Measurements from ENCODE around the gene ATP13A1. TPM values are rescaled to one million over a fixed set of nuclear protein-coding genes. Genes with fewer than 3 reads are reported as not detected.
A peak's percentile ranks its signal among the peaks of the same experiment; 100 is the strongest.
"Not testable (repeated sequence)": the region's sequence is repeated elsewhere in the genome, so short reads cannot be mapped to it uniquely, and the experiment has no call there.

ATP13A1 gene
- total RNA-seq, 2 experiments from 2014 or later, result 84.8 to 87.6 TPM

- DNase-seq (no peak), ATAC-seq (ENCODE audit: poor library complexity) (no peak)
- Histone ChIP-seq H3K4me1 (ENCODE audit: insufficient read depth, low read length) (peaks cover 54% of the 10 kb centered on the region), H3K36me3 (ENCODE audit: insufficient read depth, low read length) (peaks cover 64% of the 10 kb centered on the region), H3K9me3 (ENCODE audit: control insufficient read depth in 1 of 2, insufficient read depth in 1 of 2, low read length in 2 of 2) (peaks cover 55 to 64% of the 10 kb centered on the region in 2 experiments), H3K4me3 (ENCODE audit: low read length) (no peak overlapping the region), H3K27me3 (ENCODE audit: control insufficient read depth in 1 of 2, insufficient read depth in 2 of 2, low read length in 2 of 2) (no peaks in the 10 kb centered on the region), H3K27ac (ENCODE audit: low read depth in 1 of 2, low read length in 2 of 2) (no peak overlapping the region)
- ChIA-PET POLR2A (interaction anchor here (0.6 to 2.0 kb wide), 6 partner anchors 9 to 193 kb away, joined by 3 to 6 read pairs (median 6); partner anchors contain the start of genes ATP13A1, ZNF14 and ZNF253), CTCF (no interaction called here)
- Mint-ChIP-seq H3K36me3 (ENCODE audit: low read depth) (peaks cover 95% of the 10 kb centered on the region), H3K27me3 (no peaks in the 10 kb centered on the region), H3K9me3 (peaks cover 9% of the 10 kb centered on the region), H3K4me3 (peak overlapping the region; percentile 45), H3K4me1 (ENCODE audit: low read depth) (peaks cover 38% of the 10 kb centered on the region), H3K27ac (no peak overlapping the region)
- intact Hi-C loops (cut with DNase I, micrococcal nuclease), result loop anchor here in 1 of 2 experiments (5.0 to 10.0 kb wide), 2 partner anchors 144 to 222 kb away; no protein-coding TSS in a partner anchor
- TF ChIP-seq, protein P1, sequence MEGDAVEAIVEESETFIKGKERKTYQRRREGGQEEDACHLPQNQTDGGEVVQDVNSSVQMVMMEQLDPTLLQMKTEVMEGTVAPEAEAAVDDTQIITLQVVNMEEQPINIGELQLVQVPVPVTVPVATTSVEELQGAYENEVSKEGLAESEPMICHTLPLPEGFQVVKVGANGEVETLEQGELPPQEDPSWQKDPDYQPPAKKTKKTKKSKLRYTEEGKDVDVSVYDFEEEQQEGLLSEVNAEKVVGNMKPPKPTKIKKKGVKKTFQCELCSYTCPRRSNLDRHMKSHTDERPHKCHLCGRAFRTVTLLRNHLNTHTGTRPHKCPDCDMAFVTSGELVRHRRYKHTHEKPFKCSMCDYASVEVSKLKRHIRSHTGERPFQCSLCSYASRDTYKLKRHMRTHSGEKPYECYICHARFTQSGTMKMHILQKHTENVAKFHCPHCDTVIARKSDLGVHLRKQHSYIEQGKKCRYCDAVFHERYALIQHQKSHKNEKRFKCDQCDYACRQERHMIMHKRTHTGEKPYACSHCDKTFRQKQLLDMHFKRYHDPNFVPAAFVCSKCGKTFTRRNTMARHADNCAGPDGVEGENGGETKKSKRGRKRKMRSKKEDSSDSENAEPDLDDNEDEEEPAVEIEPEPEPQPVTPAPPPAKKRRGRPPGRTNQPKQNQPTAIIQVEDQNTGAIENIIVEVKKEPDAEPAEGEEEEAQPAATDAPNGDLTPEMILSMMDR (IDR thresholded peaks at IDR 0.05), result no peak
These were observed 9.3 kb upstream of the ATP13A1 start for GRCh38 chr19:19672816-19673215.

DNA sequence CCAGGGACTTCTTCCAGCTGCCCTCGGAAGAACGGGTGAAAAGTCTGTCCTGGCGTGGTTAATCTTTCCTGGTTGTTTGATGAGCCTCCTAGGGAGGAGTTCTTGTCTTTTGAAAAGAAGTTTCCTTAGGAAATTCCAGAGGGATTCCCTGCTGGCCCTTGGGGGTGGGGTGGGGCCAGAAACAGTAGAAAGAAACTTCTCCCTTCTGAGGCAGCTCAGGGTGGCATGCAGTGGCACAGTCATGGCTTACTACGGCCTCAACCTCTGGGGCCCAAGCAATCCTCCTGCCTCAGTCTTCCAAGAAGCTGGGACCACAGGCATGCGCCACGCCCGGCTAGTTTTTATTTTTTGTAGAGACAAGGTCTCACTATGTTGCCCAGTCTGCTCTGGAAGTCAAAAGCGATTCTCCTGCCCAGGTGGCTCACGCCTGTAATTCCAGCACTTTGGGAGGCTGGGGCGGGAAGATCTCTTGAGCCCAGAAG, 6.6 kb upstream of the ATP13A1 start:
- Histone ChIP-seq H3K4me1 (ENCODE audit: insufficient read depth, low read length) (peaks cover 66% of the 10 kb centered on the region), H3K36me3 (ENCODE audit: insufficient read depth, low read length) (peaks cover 37% of the 10 kb centered on the region), H3K27me3 (ENCODE audit: control insufficient read depth in 1 of 2, insufficient read depth in 2 of 2, low read length in 2 of 2) (no peaks in the 10 kb centered on the region), H3K4me3 (ENCODE audit: low read length) (peak overlapping the region; percentile 99), H3K27ac (ENCODE audit: low read depth in 1 of 2, low read length in 2 of 2) (peak overlapping the region; percentile 29 to 59), H3K9me3 (ENCODE audit: control insufficient read depth in 1 of 2, insufficient read depth in 1 of 2, low read length in 2 of 2) (peaks cover 28 to 70% of the 10 kb centered on the region in 2 experiments)
- peaks cover 45% of the 10 kb centered on the region for H3K4me1 Mint-ChIP-seq (ENCODE audit: low read depth)
- POLR2A ChIA-PET, result interaction anchor here (0.5 to 4.5 kb wide), 19 partner anchors 15 to 1659 kb away, joined by 3 to 112 read pairs (median 17); partner anchors contain the start of genes GMIP, ZNF14, ZNF253 and ZNF506
- peak overlapping the region; percentile 95 for H3K27ac Mint-ChIP-seq
- intact Hi-C loops (cut with DNase I, micrococcal nuclease), result loop anchor here in 1 of 2 experiments (5.0 to 10.0 kb wide), 2 partner anchors 147 to 225 kb away; no protein-coding TSS in a partner anchor
- ATAC-seq (ENCODE audit: poor library complexity) (no peak), DNase-seq (no peak)
- no peaks in the 10 kb centered on the region for H3K27me3 Mint-ChIP-seq
- TF ChIP-seq, protein P1 (IDR thresholded peaks at IDR 0.05), result no peak
- peaks cover 2% of the 10 kb centered on the region for H3K9me3 Mint-ChIP-seq
- H3K36me3 Mint-ChIP-seq (ENCODE audit: low read depth), result peaks cover 69% of the 10 kb centered on the region
- H3K4me3 Mint-ChIP-seq, result peak overlapping the region; percentile 96
- CTCF ChIA-PET, result no interaction called here

DNA sequence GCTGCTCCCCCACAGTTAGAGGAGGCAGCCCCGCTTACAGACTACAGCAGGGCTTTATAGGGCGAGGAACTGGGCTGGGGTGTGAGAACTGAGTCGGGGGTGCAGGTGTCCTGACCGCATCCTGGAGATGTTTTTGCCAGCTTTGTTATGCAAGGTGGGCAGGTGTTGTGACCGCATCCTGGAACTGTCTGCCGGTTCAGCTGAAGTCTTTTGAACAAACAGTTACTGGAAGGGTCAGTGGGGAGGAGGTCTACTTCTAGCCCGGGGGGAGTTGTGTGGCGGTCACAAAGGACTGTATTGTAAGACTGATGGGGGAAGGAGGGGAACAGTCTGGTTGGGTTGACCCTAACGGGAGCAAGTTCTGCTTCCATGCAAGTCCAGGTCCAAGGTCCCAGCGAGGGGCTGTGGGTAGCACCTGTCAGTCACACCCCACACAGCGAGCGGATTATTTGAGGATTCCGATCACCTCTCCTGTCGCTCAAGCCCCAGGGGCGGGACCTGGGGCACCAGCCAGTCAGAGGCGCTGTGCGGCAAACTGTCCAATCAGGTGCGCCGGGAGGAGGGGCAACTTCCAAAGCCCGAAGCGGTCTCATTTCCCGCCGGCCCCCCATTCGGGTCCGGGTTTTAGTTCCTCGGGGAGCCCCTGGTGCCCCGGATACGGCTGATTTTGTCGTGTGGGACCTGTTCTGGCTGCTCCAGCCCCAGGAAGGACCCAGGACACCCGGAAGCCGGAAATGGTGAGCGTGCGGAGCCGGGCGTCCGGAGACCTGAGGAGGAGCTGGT, 4.9 kb upstream of the ATP13A1 start, which contains the start of gene ZNF101:
TSS of gene ZNF101 (plus strand) at position 610 of the 783 bp plus-strand sequence. CDS start at position 735, 125 bp downstream.
- Histone ChIP-seq H3K9me3 (ENCODE audit: control insufficient read depth in 1 of 2, insufficient read depth in 1 of 2, low read length in 2 of 2) (peaks cover 15 to 62% of the 10 kb centered on the region in 2 experiments), H3K36me3 (ENCODE audit: insufficient read depth, low read length) (peaks cover 21% of the 10 kb centered on the region), H3K4me1 (ENCODE audit: insufficient read depth, low read length) (peaks cover 72% of the 10 kb centered on the region), H3K4me3 (ENCODE audit: low read length) (peak within 1 kb of the TSS; percentile 99), H3K27ac (ENCODE audit: low read depth in 1 of 2, low read length in 2 of 2) (peak within 1 kb of the TSS; percentile 94 to 96), H3K27me3 (ENCODE audit: control insufficient read depth in 1 of 2, insufficient read depth in 2 of 2, low read length in 2 of 2) (no peaks in the 10 kb centered on the region)
- H3K36me3 Mint-ChIP-seq (ENCODE audit: low read depth), result peaks cover 62% of the 10 kb centered on the region
- peak; percentile 86 to 97 (median 94) for DNase-seq
- H3K4me1 Mint-ChIP-seq (ENCODE audit: low read depth), result peaks cover 49% of the 10 kb centered on the region
- peak within 1 kb of the TSS; percentile 95 for H3K27ac Mint-ChIP-seq
- H3K4me3 Mint-ChIP-seq, result peak within 1 kb of the TSS; percentile 96
- TF ChIP-seq, protein P1 (IDR thresholded peaks at IDR 0.05), result no peak
- no peaks in the 10 kb centered on the region for H3K27me3 Mint-ChIP-seq
- intact Hi-C loops (cut with DNase I, micrococcal nuclease), result loop anchor here (1.0 to 5.0 kb wide), 6 partner anchors 64 to 289 kb away; partner anchors contain the start of genes ZNF14 (in 2 of the 2), ZNF253 (in 1 of the 2) and ZNF506 (in 1 of the 2)
- ATAC-seq (ENCODE audit: poor library complexity), result peak; percentile 71
- peaks cover 2% of the 10 kb centered on the region for H3K9me3 Mint-ChIP-seq
- CTCF ChIA-PET, result interaction anchor here (0.9 to 1.4 kb wide), 3 partner anchors 25 to 136 kb away, joined by 3 to 4 read pairs (median 4); partner anchors contain the start of genes GMIP and ZNF14
- POLR2A ChIA-PET, result interaction anchor here (0.6 to 4.5 kb wide), 71 partner anchors 8 to 1901 kb away, joined by 3 to 112 read pairs (median 6); partner anchors contain the start of genes GATAD2A, GMIP, JUND and LPAR2

- H3K4me1 ChIP-seq (ENCODE audit: insufficient read depth, low read length), result peaks cover 77% of the 10 kb centered on the region
These were observed 2.0 kb upstream of the ATP13A1 start for GRCh38 chr19:19665420-19665948.

More at GRCh38 chr19:19665420-19665948, 2.0 kb upstream of the ATP13A1 start:
- Mint-ChIP-seq H3K36me3 (ENCODE audit: low read depth) (peaks cover 55% of the 10 kb centered on the region), H3K4me1 (ENCODE audit: low read depth) (peaks cover 60% of the 10 kb centered on the region), H3K4me3 (peak overlapping the region; percentile 30)
- H3K36me3 ChIP-seq (ENCODE audit: insufficient read depth, low read length); H3K27ac ChIP-seq (ENCODE audit: low read depth in 1 of 2, low read length in 2 of 2); H3K4me3 ChIP-seq (ENCODE audit: low read length); H3K27me3 ChIP-seq (ENCODE audit: control insufficient read depth in 1 of 2, insufficient read depth in 2 of 2, low read length in 2 of 2); H3K27ac Mint-ChIP-seq; ATAC-seq (ENCODE audit: poor library complexity); DNase-seq; H3K27me3 Mint-ChIP-seq; H3K9me3 Mint-ChIP-seq; CTCF ChIA-PET: not testable (repeated sequence)
- intact Hi-C loops (cut with DNase I, micrococcal nuclease), result loop anchor here (5.0 kb wide), 2 partner anchors 202 to 292 kb away; partner anchors contain the start of gene ZNF253 (in 1 of the 2)
- POLR2A ChIA-PET, result interaction anchor here (0.6 to 4.3 kb wide), 4 partner anchors 66 to 1455 kb away, joined by 3 to 45 read pairs (median 5); partner anchors contain the start of genes ZNF14 and ZNF506
- peaks cover 0 to 36% of the 10 kb centered on the region in 2 experiments for H3K9me3 ChIP-seq (ENCODE audit: control insufficient read depth in 1 of 2, insufficient read depth in 1 of 2, low read length in 2 of 2)
